ENCODE measurements around the gene KRT38. TPM values are rescaled to one million over a fixed set of nuclear protein-coding genes. Genes with fewer than 3 reads are reported as not detected.

Gene KRT38
- total RNA-seq, 2 donors from 2014 or later: not detected

DNA sequence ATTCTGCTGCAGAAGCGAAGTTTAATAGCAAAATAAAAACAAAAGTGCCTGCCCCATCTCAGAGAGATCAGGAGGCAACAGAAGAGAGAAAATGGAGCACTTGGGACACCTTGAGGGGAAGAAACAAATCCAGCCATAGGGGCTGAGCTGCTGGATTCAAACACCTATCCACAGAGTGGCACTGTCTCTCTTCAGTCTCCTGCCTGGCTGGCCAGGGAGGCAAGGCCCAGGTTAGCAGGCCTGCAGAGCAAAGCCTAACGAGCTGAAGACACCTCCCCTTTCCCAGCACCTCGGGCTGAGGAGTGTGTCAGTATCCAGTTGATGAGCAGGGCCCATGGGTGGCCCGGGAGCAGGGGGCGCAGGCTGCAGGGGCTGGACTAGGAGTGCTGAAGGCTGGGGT lies 34.6 kb downstream of the KRT38 start:
- no peaks in the 10 kb centered on the region for H3K27me3 ChIP-seq (replicated peaks; ENCODE audit: insufficient read depth)
- no peak overlapping the region for H3K4me3 ChIP-seq
- H3K9me3 ChIP-seq: no peaks in the 10 kb centered on the region
- H3K27ac ChIP-seq: no peak overlapping the region
- intact Hi-C loops (cut with DNase I): no loop called here
- H3K36me3 ChIP-seq: no peaks in the 10 kb centered on the region
- H3K4me1 ChIP-seq (replicated peaks): no peaks in the 10 kb centered on the region
- no peak for DNase-seq (ENCODE audit: low spot score)
- WGBS: 48% methylated on average over 5 of the region's 5 CpGs
- TF ChIP-seq POLR2AphosphoS5 (IDR thresholded peaks at IDR 0.05): no peak
- TF ChIP-seq, protein P1, sequence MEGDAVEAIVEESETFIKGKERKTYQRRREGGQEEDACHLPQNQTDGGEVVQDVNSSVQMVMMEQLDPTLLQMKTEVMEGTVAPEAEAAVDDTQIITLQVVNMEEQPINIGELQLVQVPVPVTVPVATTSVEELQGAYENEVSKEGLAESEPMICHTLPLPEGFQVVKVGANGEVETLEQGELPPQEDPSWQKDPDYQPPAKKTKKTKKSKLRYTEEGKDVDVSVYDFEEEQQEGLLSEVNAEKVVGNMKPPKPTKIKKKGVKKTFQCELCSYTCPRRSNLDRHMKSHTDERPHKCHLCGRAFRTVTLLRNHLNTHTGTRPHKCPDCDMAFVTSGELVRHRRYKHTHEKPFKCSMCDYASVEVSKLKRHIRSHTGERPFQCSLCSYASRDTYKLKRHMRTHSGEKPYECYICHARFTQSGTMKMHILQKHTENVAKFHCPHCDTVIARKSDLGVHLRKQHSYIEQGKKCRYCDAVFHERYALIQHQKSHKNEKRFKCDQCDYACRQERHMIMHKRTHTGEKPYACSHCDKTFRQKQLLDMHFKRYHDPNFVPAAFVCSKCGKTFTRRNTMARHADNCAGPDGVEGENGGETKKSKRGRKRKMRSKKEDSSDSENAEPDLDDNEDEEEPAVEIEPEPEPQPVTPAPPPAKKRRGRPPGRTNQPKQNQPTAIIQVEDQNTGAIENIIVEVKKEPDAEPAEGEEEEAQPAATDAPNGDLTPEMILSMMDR (IDR thresholded peaks at IDR 0.05): no peak

DNA sequence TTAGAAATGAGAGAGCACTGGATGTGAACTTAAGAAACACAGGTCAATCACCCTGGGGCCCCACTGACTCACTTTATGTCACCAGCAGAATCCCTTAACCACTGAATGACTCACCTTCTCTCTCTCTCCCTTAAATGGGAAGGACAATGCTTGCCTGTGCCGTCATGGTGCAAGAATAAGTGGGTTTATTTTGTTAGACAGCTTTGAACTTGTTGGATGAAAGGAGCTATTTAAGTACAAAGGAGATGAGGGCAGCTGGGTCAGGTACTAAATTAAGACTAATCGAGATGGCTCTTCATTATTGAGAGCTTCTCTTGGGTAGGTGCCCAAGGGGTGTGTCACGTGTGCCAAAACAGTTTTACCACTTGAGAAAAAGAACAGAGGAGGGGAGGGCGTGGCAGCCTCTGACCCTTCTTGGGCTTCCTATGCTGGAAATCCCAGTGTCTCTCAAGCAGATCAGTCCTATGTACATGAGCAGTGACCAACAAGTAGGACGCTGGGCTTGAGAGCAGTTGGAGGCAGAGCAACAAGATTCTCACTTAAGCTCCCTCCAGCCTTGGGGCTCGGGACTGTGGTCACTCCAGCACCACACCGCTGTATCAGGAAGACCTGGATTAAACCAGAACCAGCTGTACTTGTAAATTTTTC lies 36.6 kb downstream of the KRT38 start:
- Histone ChIP-seq H3K27me3 (replicated peaks; ENCODE audit: insufficient read depth) (no peaks in the 10 kb centered on the region), H3K4me3 (no peak overlapping the region), H3K9me3 (no peaks in the 10 kb centered on the region), H3K36me3 (no peaks in the 10 kb centered on the region), H3K27ac (no peak overlapping the region), H3K4me1 (replicated peaks) (no peaks in the 10 kb centered on the region)
- 50% methylated on average over 7 of the region's 7 CpGs for WGBS
- intact Hi-C loops (cut with DNase I): no loop called here
- no peak for DNase-seq (ENCODE audit: low spot score)
- TF ChIP-seq POLR2A (IDR thresholded peaks at IDR 0.05): no peak
- peak; percentile 17 for TF ChIP-seq POLR2AphosphoS5 (IDR thresholded peaks at IDR 0.05)
- TF ChIP-seq, protein P1 (IDR thresholded peaks at IDR 0.05): no peak

DNA sequence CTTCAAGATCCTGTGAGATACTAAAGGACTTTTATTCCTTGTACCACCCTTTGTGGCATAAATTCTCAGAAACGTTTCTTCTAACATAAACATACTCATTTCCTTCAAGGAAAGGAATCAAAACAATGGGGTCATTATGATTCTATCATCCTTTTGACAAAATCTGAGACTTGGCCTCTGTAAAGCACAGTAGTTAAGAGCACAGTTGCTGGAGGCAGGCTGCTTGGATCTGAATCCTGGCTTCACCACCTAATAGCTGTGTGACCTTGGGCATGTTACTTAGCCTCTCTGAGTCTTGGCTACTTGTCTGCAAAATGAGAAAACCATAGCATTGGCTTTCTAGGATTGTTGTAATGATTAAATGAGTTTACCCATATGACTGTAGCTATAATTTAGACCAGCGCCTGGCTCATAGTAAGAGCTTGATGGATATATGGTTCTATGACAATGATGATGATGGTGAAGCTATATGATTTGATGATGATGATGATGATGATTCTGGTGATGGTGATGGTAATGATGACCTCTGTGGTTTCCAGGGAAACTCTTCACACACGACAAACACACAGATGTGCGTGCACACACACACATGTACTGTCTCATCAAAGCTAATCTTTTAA lies 37.3 kb downstream of the KRT38 start:
- H3K27ac ChIP-seq: no peak overlapping the region
- no peaks in the 10 kb centered on the region for H3K36me3 ChIP-seq
- H3K4me3 ChIP-seq: no peak overlapping the region
- intact Hi-C loops (cut with DNase I): no loop called here
- H3K9me3 ChIP-seq: no peaks in the 10 kb centered on the region
- TF ChIP-seq POLR2A (IDR thresholded peaks at IDR 0.05) (no peak), POLR2AphosphoS5 (IDR thresholded peaks at IDR 0.05) (no peak)
- TF ChIP-seq, protein P1 (IDR thresholded peaks at IDR 0.05): no peak
- H3K27me3 ChIP-seq (replicated peaks; ENCODE audit: insufficient read depth): no peaks in the 10 kb centered on the region
- DNase-seq (ENCODE audit: low spot score): no peak
- 73% methylated on average over 4 of the region's 4 CpGs for WGBS
- no peaks in the 10 kb centered on the region for H3K4me1 ChIP-seq (replicated peaks)

DNA sequence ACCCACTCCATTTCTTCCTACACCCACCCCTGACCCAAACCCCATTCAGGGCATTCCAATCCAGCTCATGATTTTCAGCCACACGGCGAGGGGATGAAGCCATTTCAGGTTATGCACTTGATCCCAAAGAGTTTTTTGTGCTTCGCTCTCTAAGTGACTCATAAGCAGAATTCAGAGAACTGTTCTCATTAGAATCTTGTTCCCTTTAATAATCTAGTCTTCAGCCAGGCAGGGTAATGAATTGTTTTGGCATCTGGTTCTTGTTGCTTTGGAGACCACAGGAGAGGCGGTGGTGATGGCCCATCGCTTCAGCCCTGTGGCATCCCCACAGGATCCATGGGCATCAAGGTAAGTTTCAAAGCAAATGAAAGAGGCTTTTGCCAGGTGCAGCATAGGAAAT lies 38.6 kb downstream of the KRT38 start:
- Histone ChIP-seq H3K36me3 (no peaks in the 10 kb centered on the region), H3K4me3 (no peak overlapping the region), H3K27ac (no peak overlapping the region), H3K9me3 (no peaks in the 10 kb centered on the region), H3K27me3 (replicated peaks; ENCODE audit: insufficient read depth) (no peaks in the 10 kb centered on the region), H3K4me1 (replicated peaks) (no peaks in the 10 kb centered on the region)
- 70% methylated on average over 5 of the region's 5 CpGs for WGBS
- intact Hi-C loops (cut with DNase I): no loop called here
- no peak for DNase-seq (ENCODE audit: low spot score)
- no peak for TF ChIP-seq POLR2A (IDR thresholded peaks at IDR 0.05)
- TF ChIP-seq POLR2AphosphoS5 (IDR thresholded peaks at IDR 0.05): no peak
- TF ChIP-seq, protein P1 (IDR thresholded peaks at IDR 0.05): no peak
